Osteocyte (in vitro differentiated cells): Measurements from ENCODE around the gene RNPS1. TPM values are rescaled to one million over a fixed set of nuclear protein-coding genes. Genes with fewer than 3 reads are reported as not detected.

Experiments used
- DNase-seq: peaks from one replicate; pipeline ENCODE4 v3.0.0; 2021; ENCODE audit warnings: mixed read lengths; ENCODE audit not compliant: unreplicated experiment; ENCODE audit errors: extremely low spot score
- H3K27ac Mint-ChIP-seq: one replicate; pipeline ENCODE4 v1.8.0; 2021; ENCODE audit warnings: mild to moderate bottlenecking, mixed read lengths; ENCODE audit not compliant: unreplicated experiment
- H3K27me3 Mint-ChIP-seq: one replicate; pipeline ENCODE4 v1.8.0; 2021; ENCODE audit warnings: mixed read lengths; ENCODE audit not compliant: unreplicated experiment
- H3K36me3 Mint-ChIP-seq: one replicate; pipeline ENCODE4 v1.8.0; 2021; ENCODE audit warnings: mixed read lengths; ENCODE audit not compliant: unreplicated experiment
- H3K4me1 Mint-ChIP-seq: one replicate; pipeline ENCODE4 v1.8.0; 2021; ENCODE audit warnings: mixed read lengths; ENCODE audit not compliant: unreplicated experiment
- H3K4me3 Mint-ChIP-seq: one replicate; pipeline ENCODE4 v1.8.0; 2021; ENCODE audit warnings: mild to moderate bottlenecking, moderate library complexity, mixed read lengths; ENCODE audit not compliant: unreplicated experiment
- H3K9me3 Mint-ChIP-seq: one replicate; pipeline ENCODE4 v1.8.0; 2021; ENCODE audit warnings: mixed read lengths; ENCODE audit not compliant: unreplicated experiment
- CTCF ChIP-seq: fragments of 200-600 bp; sonication (generic); IDR thresholded peaks from 2 replicates; pipeline ENCODE4 v1.5.0; 2021; ENCODE audit warnings: antibody characterized with exemption, mild to moderate bottlenecking, moderate library complexity
- total RNA-seq: library from RNA; stranded (reverse); gene quantifications from 2 replicates; pipeline ENCODE4 v1.2.1, GENCODE V29; 2021

The RNPS1 gene
- total RNA-seq, 1 donor from 2014 or later: 140 TPM

- no peak for TF ChIP-seq CTCF
- H3K27ac Mint-ChIP-seq: no peak overlapping the region
- H3K4me3 Mint-ChIP-seq: no peak overlapping the region
- no peaks in the 10 kb centered on the region for H3K4me1 Mint-ChIP-seq
- H3K27me3 Mint-ChIP-seq: no peaks in the 10 kb centered on the region
- no peaks in the 10 kb centered on the region for H3K36me3 Mint-ChIP-seq
- H3K9me3 Mint-ChIP-seq: no peaks in the 10 kb centered on the region
- no peak for DNase-seq
These were observed 10.3 kb upstream of the RNPS1 start for GRCh38 chr16:2278272-2278608.

GRCh38 chr16:2277466-2278271, 9.7 kb upstream of the RNPS1 start:
- no peak for TF ChIP-seq CTCF
- H3K4me3 Mint-ChIP-seq: no peak overlapping the region
- H3K36me3 Mint-ChIP-seq: no peaks in the 10 kb centered on the region
- no peaks in the 10 kb centered on the region for H3K4me1 Mint-ChIP-seq
- H3K9me3 Mint-ChIP-seq: no peaks in the 10 kb centered on the region
- no peaks in the 10 kb centered on the region for H3K27me3 Mint-ChIP-seq
- no peak overlapping the region for H3K27ac Mint-ChIP-seq
- DNase-seq: no peak

GRCh38 chr16:2276368-2277195, 8.7 kb upstream of the RNPS1 start:
- no peaks in the 10 kb centered on the region for H3K9me3 Mint-ChIP-seq

GRCh38 chr16:2275476-2276367, 7.8 kb upstream of the RNPS1 start:
- peaks cover 2% of the 10 kb centered on the region for H3K4me1 Mint-ChIP-seq
- no peaks in the 10 kb centered on the region for H3K27me3 Mint-ChIP-seq
- H3K36me3 Mint-ChIP-seq: no peaks in the 10 kb centered on the region
- TF ChIP-seq CTCF: no peak
- H3K27ac Mint-ChIP-seq: no peak overlapping the region
- H3K9me3 Mint-ChIP-seq: no peaks in the 10 kb centered on the region
- no peak for DNase-seq
- H3K4me3 Mint-ChIP-seq: no peak overlapping the region

More at GRCh38 chr16:2276368-2277195, 8.7 kb upstream of the RNPS1 start:
- no peak for DNase-seq
- TF ChIP-seq CTCF: no peak
- no peak overlapping the region for H3K27ac Mint-ChIP-seq
- H3K4me3 Mint-ChIP-seq: no peak overlapping the region
- H3K36me3 Mint-ChIP-seq: no peaks in the 10 kb centered on the region
- H3K27me3 Mint-ChIP-seq: no peaks in the 10 kb centered on the region
- H3K4me1 Mint-ChIP-seq: no peaks in the 10 kb centered on the region
